Upper lobe of left lung (tissue), 4 donors: ENCODE data around the gene PTCD2.

Source experiments
- CTCF ChIP-seq, 6 experiments: fragments of 450-650 bp in 4 of 6; fragments of 200-600 bp in 2 of 6; sonication (generic) in 2 of 6; IDR thresholded peaks; one replicate each; pipeline ENCODE4 v1.5.1; 2016 to 2019; ENCODE audit warnings: antibody characterized with exemption in 6 of 6
- EP300 ChIP-seq, 4 donors: sonication (generic); formaldehyde crosslinking; IDR thresholded peaks; one replicate each; pipeline ENCODE4 v1.5.1; 2017; ENCODE audit warnings: antibody characterized with exemption in 4 of 4, control low read depth in 2 of 4

GRCh38 chr5:72387985-72388384, 67.8 kb downstream of the PTCD2 start:
- TF ChIP-seq CTCF (IDR thresholded peaks at IDR 0.05), result no peak
- no peak for TF ChIP-seq EP300 (IDR thresholded peaks at IDR 0.05)
